GM21526 (cell line): ENCODE measurements around the gene PPP1CA.
A peak's percentile ranks its signal among the peaks of the same experiment; 100 is the strongest.
"Not testable (repeated sequence)": the region's sequence is repeated elsewhere in the genome, so short reads cannot be mapped to it uniquely, and the experiment has no call there.

Source experiments
- ATAC-seq: cut with Tn5 transposase; IDR thresholded peaks from one replicate; pipeline ENCODE4 v1.9.1; 2021; ENCODE audit warnings: moderate library complexity; ENCODE audit not compliant: unreplicated experiment, low FRiP score

PPP1CA gene

GRCh38 chr11:67435031-67435726, 33.5 kb upstream of the PPP1CA start:
- ATAC-seq, result no peak

GRCh38 chr11:67434395-67434881, 32.8 kb upstream of the PPP1CA start:
- ATAC-seq, result no peak

- no peak for ATAC-seq
Observed at GRCh38 chr11:67433536-67434394, 32.1 kb upstream of the PPP1CA start.

GRCh38 chr11:67432655-67433349, 31.1 kb upstream of the PPP1CA start:
- ATAC-seq, result no peak

GRCh38 chr11:67431346-67432249, 29.9 kb upstream of the PPP1CA start:
- no peak for ATAC-seq

GRCh38 chr11:67429722-67430121, 28.1 kb upstream of the PPP1CA start:
- ATAC-seq, result no peak

- no peak for ATAC-seq
Observed at GRCh38 chr11:67429038-67429668, 27.5 kb upstream of the PPP1CA start.

GRCh38 chr11:67428052-67429001, 26.7 kb upstream of the PPP1CA start, which contains the start of gene RPS6KB2:
Gene RPS6KB2, plus strand, starts transcription at chr11:67428494. Its CDS starts 52 bp downstream, at chr11:67428546.
- peak; percentile 70 for ATAC-seq

GRCh38 chr11:67427364-67427859, 25.8 kb upstream of the PPP1CA start:
- ATAC-seq, result not testable (repeated sequence)

- ATAC-seq, result no peak
Observed at GRCh38 chr11:67423891-67424613, 22.4 kb upstream of the PPP1CA start.

- ATAC-seq, result no peak
Observed at GRCh38 chr11:67423466-67423865, 21.8 kb upstream of the PPP1CA start.

GRCh38 chr11:67422891-67423290, 21.2 kb upstream of the PPP1CA start:
- ATAC-seq, result no peak

GRCh38 chr11:67421430-67422031, 19.9 kb upstream of the PPP1CA start:
- no peak for ATAC-seq

GRCh38 chr11:67420646-67421429, 19.2 kb upstream of the PPP1CA start:
- ATAC-seq, result peak; percentile 66

- no peak for ATAC-seq
Observed at GRCh38 chr11:67420147-67420645, 18.5 kb upstream of the PPP1CA start.
